ENCODE results near the gene RASGEF1B.
"Not testable (repeated sequence)": the region's sequence is repeated elsewhere in the genome, so short reads cannot be mapped to it uniquely, and the experiment has no call there.

GRCh38 chr4:81473331-81474265 is 1.9 kb upstream of the RASGEF1B start:
- not testable (repeated sequence) for TF ChIP-seq CTCF (conservative IDR thresholded peaks at IDR 0.05; ENCODE audit: low read depth, low read length); POLR2A (IDR thresholded peaks at IDR 0.05; ENCODE audit: low read depth, low read length); SMC3 (IDR thresholded peaks at IDR 0.05; ENCODE audit: low read depth, low read length); CEBPB (IDR thresholded peaks at IDR 0.05; ENCODE audit: low read depth, low read length); MAFK (IDR thresholded peaks at IDR 0.05; ENCODE audit: low read depth, low read length); RAD21 (IDR thresholded peaks at IDR 0.05; ENCODE audit: low read length)

All from IMR-90 (cell line).